Stomach (tissue), 9 donors: Measurements from ENCODE around the gene GGT6. TPM values are rescaled to one million over a fixed set of nuclear protein-coding genes. Genes with fewer than 3 reads are reported as not detected.
"Not testable (repeated sequence)": the region's sequence is repeated elsewhere in the genome, so short reads cannot be mapped to it uniquely, and the experiment has no call there.

Source experiments
- DNase-seq, 2 donors: peaks; one replicate each; pipeline versions ENCODE4 v3.0.0 to v3.0.0-alpha.2; 2013 to 2019
- H3K27ac ChIP-seq, 5 donors: fragments of 200-600 bp in 4 of 5; sonication (generic) in 4 of 5; one replicate each; pipeline ENCODE4 v1.5.1; 2013 to 2019; ENCODE audit warnings: mild to moderate bottlenecking in 1 of 5, moderate library complexity in 1 of 5
- H3K27me3 ChIP-seq, 3 donors: fragments of 200-600 bp; sonication (generic); one replicate each; pipeline ENCODE4 v1.5.1; 2017 to 2019; ENCODE audit warnings: mixed run types in 1 of 3
- H3K36me3 ChIP-seq, 4 donors: fragments of 200-600 bp; sonication (generic); 1 replicate in 3 of 4; 2 replicates in 1 of 4; pipeline ENCODE4 v1.5.1; 2016 to 2019
- H3K4me1 ChIP-seq, 4 donors: fragments of 200-600 bp; sonication (generic); one replicate each; pipeline ENCODE4 v1.5.1; 2016 to 2019
- H3K4me3 ChIP-seq, 4 donors: fragments of 200-600 bp; sonication (generic) in 3 of 4; one replicate each; pipeline ENCODE4 v1.5.1; 2016 to 2019; ENCODE audit warnings: mild to moderate bottlenecking in 1 of 4
- H3K9me3 ChIP-seq, 4 donors: fragments of 200-600 bp; sonication (generic); one replicate each; pipeline ENCODE4 v1.5.1; 2016 to 2019
- CTCF ChIP-seq, 7 experiments: fragments of 450-650 bp in 4 of 7; fragments of 200-600 bp in 3 of 7; sonication (generic) in 3 of 7; IDR thresholded peaks; one replicate each; pipeline ENCODE4 v1.5.1; 2016 to 2019; ENCODE audit warnings: antibody characterized with exemption in 7 of 7, control low read depth in 2 of 7, mild to moderate bottlenecking in 1 of 7
- EP300 ChIP-seq: sonication (generic); formaldehyde crosslinking; IDR thresholded peaks from one replicate; pipeline ENCODE4 v1.6.1; 2017; ENCODE audit warnings: antibody characterized with exemption
- POLR2A ChIP-seq, 4 donors: fragments of 450-650 bp; IDR thresholded peaks; one replicate each; pipeline ENCODE4 v1.6.1; 2016; ENCODE audit warnings: antibody characterized with exemption in 4 of 4, control low read depth in 2 of 4, mild to moderate bottlenecking in 1 of 4, moderate library complexity in 1 of 4
- POLR2AphosphoS5 ChIP-seq, 3 donors: sonication (generic); formaldehyde crosslinking; IDR thresholded peaks; one replicate each; pipeline ENCODE4 v1.6.1; 2016; ENCODE audit warnings: antibody characterized with exemption in 3 of 3
- WGBS, 5 donors: extraction: QIAGEN DNeasy Blood & Tissue Kit in 3 of 5; methylation state at CpG; one replicate each; pipeline versions ENCODE4 v1.1.5 to v1.1.7; 2013 to 2018; 5-methylcytosine and 5-hydroxymethylcytosine counted together
- intact Hi-C: fragments of 100-400 bp; cut with DNase I; formaldehyde crosslinking; loops from one replicate; pipeline ENCODE4 v1.15.1; 2023; ENCODE audit warnings: low total_unique reads
- polyA plus RNA-seq, 3 donors: library from polyadenylated mRNA; stranded (reverse); fragments of 200-250 nt; gene quantifications; one replicate each; pipeline ENCODE4 v1.2.3, GENCODE V29; 2013
- total RNA-seq, 5 donors: library from RNA; depleted of rRNA; stranded (reverse); fragments of >200 nt; gene quantifications; one replicate each; pipeline versions ENCODE4 v1.1.0 to v1.2.3, GENCODE V29; 2014 to 2016
- donor health status: healthy with polysubstance abuse.
- donor health status: Bipolar disorder and iron deficiency.
- donor health status: healthy.

GGT6 gene
- total and polyA plus RNA-seq, 8 donors = 4.4 to 147 (median 15.2) TPM

- intact Hi-C loops = no loop called here
- Histone ChIP-seq H3K4me3 (no peak overlapping the region), H3K9me3 (no peaks in the 10 kb centered on the region), H3K27me3 (peaks cover 0 to 19% (median 0%) of the 10 kb centered on the region in 3 donors), H3K27ac (no peak overlapping the region), H3K36me3 (no peaks in the 10 kb centered on the region), H3K4me1 (peaks cover 6 to 28% (median 16%) of the 10 kb centered on the region in 4 donors)
- TF ChIP-seq EP300 = no peak
- TF ChIP-seq CTCF (IDR thresholded peaks at IDR 0.05) = no peak
- TF ChIP-seq POLR2AphosphoS5 (IDR thresholded peaks at IDR 0.05) = no peak
- no peak for TF ChIP-seq POLR2A (IDR thresholded peaks at IDR 0.05)
- no peak for DNase-seq
- WGBS, 5 donors = 92 to 96% (median 95%) methylated on average over 29 to 36 of the region's 36 CpGs
Observed at GRCh38 chr17:4596636-4597380, 36.4 kb upstream of the GGT6 start.

- H3K9me3 ChIP-seq, intact Hi-C loops, H3K4me3 ChIP-seq, H3K36me3 ChIP-seq, DNase-seq, H3K27ac ChIP-seq: not testable (repeated sequence)
- H3K27me3 ChIP-seq = peaks cover 0 to 29% (median 0%) of the 10 kb centered on the region in 3 donors
- WGBS, 5 donors = 89 to 92% (median 91%) methylated on average over 17 to 23 of the region's 23 CpGs
- H3K4me1 ChIP-seq = peaks cover 6 to 28% (median 16%) of the 10 kb centered on the region in 4 donors
Observed at GRCh38 chr17:4595685-4596342, 35.4 kb upstream of the GGT6 start.

- intact Hi-C loops = no loop called here
- WGBS, 5 donors = 17 to 36% (median 29%) methylated on average over 23 to 29 of the region's 29 CpGs
- no peak overlapping the region for H3K27ac ChIP-seq
- H3K4me3 ChIP-seq = peak overlapping the region in 3 of 4 donors; percentile 3 to 15 (median 4)
- peak; percentile 67 to 81 for DNase-seq
- no peaks in the 10 kb centered on the region for H3K36me3 ChIP-seq
- peaks cover 0 to 25% (median 0%) of the 10 kb centered on the region in 3 donors for H3K27me3 ChIP-seq
- peaks cover 6 to 28% (median 16%) of the 10 kb centered on the region in 4 donors for H3K4me1 ChIP-seq
- TF ChIP-seq CTCF (IDR thresholded peaks at IDR 0.05) (peak in 5 of 7 experiments; percentile 36 to 65 (median 45)), EP300 (no peak), POLR2A (IDR thresholded peaks at IDR 0.05) (no peak), POLR2AphosphoS5 (IDR thresholded peaks at IDR 0.05) (no peak)
- H3K9me3 ChIP-seq = no peaks in the 10 kb centered on the region
Observed at GRCh38 chr17:4594931-4595684, 34.7 kb upstream of the GGT6 start.

- H3K36me3 ChIP-seq = no peaks in the 10 kb centered on the region
- DNase-seq = no peak
- intact Hi-C loops = no loop called here
- no peak overlapping the region for H3K27ac ChIP-seq
- 73 to 90% (median 76%) methylated on average over 7 of the region's 7 CpGs for WGBS, 5 donors
- peaks cover 0 to 18% (median 0%) of the 10 kb centered on the region in 3 donors for H3K27me3 ChIP-seq
- peaks cover 6 to 23% (median 14%) of the 10 kb centered on the region in 4 donors for H3K4me1 ChIP-seq
- H3K9me3 ChIP-seq = no peaks in the 10 kb centered on the region
- TF ChIP-seq CTCF (IDR thresholded peaks at IDR 0.05) = no peak
- TF ChIP-seq POLR2A (IDR thresholded peaks at IDR 0.05) = no peak
- H3K4me3 ChIP-seq = no peak overlapping the region
Observed at GRCh38 chr17:4594406-4594805, 34.0 kb upstream of the GGT6 start.
